Skin of body (tissue), 2 donors: Measurements from ENCODE around the gene XXYLT1. TPM values are rescaled to one million over a fixed set of nuclear protein-coding genes. Genes with fewer than 3 reads are reported as not detected.
"Not testable (repeated sequence)": the region's sequence is repeated elsewhere in the genome, so short reads cannot be mapped to it uniquely, and the experiment has no call there.

ENCODE experiments used
- DNase-seq: peaks from one replicate; lab custom pipeline; 2025; lab: John Stamatoyannopoulos, UW
- total RNA-seq: library from RNA; depleted of rRNA; stranded (reverse); fragments of >200 nt; gene quantifications from one replicate; pipeline ENCODE4 v1.2.3, GENCODE V29; 2014

Gene XXYLT1
- total RNA-seq, 1 donor from 2014 or later = 13.6 TPM

- no peak for DNase-seq
Measured at GRCh38 chr3:195113536-195114425, 157.2 kb downstream of the XXYLT1 start.

GRCh38 chr3:195113048-195113447 lies 157.9 kb downstream of the XXYLT1 start:
- peak; percentile 26 for DNase-seq

GRCh38 chr3:195112361-195112791 lies 158.6 kb downstream of the XXYLT1 start:
- no peak for DNase-seq

GRCh38 chr3:195111766-195112165 lies 159.2 kb downstream of the XXYLT1 start:
- no peak for DNase-seq

- DNase-seq = no peak
Measured at GRCh38 chr3:195111319-195111705, 159.6 kb downstream of the XXYLT1 start.

- peak; percentile 40 for DNase-seq
Measured at GRCh38 chr3:195110647-195111318, 160.2 kb downstream of the XXYLT1 start.

GRCh38 chr3:195109098-195109657 lies 161.8 kb downstream of the XXYLT1 start:
- DNase-seq = no peak

GRCh38 chr3:195107593-195107992 lies 163.4 kb downstream of the XXYLT1 start:
- no peak for DNase-seq

- not testable (repeated sequence) for DNase-seq
Measured at GRCh38 chr3:195107031-195107430, 163.9 kb downstream of the XXYLT1 start.

- peak; percentile 47 for DNase-seq
Measured at GRCh38 chr3:195106418-195106906, 164.5 kb downstream of the XXYLT1 start.

GRCh38 chr3:195105841-195106417 lies 165.0 kb downstream of the XXYLT1 start:
- no peak for DNase-seq

- no peak for DNase-seq
Measured at GRCh38 chr3:195105389-195105788, 165.6 kb downstream of the XXYLT1 start.

GRCh38 chr3:195104340-195104739 lies 166.6 kb downstream of the XXYLT1 start:
- no peak for DNase-seq

GRCh38 chr3:195103623-195104022 lies 167.3 kb downstream of the XXYLT1 start:
- no peak for DNase-seq

GRCh38 chr3:195102609-195103467 lies 168.1 kb downstream of the XXYLT1 start:
- DNase-seq = peak; percentile 55

GRCh38 chr3:195101927-195102608 lies 168.9 kb downstream of the XXYLT1 start:
- DNase-seq = no peak

- no peak for DNase-seq
Measured at GRCh38 chr3:195101001-195101583, 169.9 kb downstream of the XXYLT1 start.

- no peak for DNase-seq
Measured at GRCh38 chr3:195099951-195100785, 170.8 kb downstream of the XXYLT1 start.
